GM18511 (cell line): ENCODE data around the gene TRMU.
"Not testable (repeated sequence)": the region's sequence is repeated elsewhere in the genome, so short reads cannot be mapped to it uniquely, and the experiment has no call there.

ENCODE experiments used
- ATAC-seq: cut with Tn5 transposase; IDR thresholded peaks from one replicate; pipeline ENCODE4 v1.9.1; 2021; ENCODE audit warnings: mild to moderate bottlenecking, moderate library complexity; ENCODE audit not compliant: unreplicated experiment

TRMU gene

GRCh38 chr22:46299101-46299500 is 36.4 kb upstream of the TRMU start:
- ATAC-seq = no peak

- ATAC-seq = no peak
Observed at GRCh38 chr22:46300491-46300890, 35.0 kb upstream of the TRMU start.

DNA sequence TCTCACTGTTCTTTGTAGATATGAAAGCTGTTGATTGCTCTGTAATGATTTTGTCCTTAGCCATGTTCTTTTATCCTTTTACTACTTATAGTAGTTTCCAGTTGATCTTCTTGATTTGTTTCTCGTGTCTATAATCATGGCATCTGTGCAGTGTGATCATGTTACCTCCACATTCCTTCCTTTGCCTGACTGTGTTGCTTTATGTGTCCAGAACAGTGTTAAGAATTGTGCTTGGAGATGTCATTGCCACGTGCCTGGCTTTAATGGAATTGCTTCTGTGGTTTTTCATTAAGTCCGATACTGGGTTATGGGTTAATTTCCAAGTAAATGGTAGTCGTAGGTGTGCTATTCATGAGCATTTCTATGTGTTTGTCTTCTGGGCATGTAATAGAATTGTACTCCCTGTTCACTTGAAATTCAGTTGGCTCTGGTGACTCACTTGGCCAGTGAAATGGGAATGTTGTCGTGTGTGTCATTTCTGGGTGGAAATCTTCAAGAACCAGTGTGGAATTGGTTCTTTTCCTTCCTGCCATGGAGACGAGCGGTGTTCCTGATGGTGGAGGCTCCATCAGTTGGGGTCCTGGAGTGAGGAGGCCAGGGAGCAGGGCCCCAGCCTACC is 32.1 kb upstream of the TRMU start:
- no peak for ATAC-seq

- no peak for ATAC-seq
Observed at GRCh38 chr22:46308283-46308988, 27.1 kb upstream of the TRMU start.

GRCh38 chr22:46309526-46310085 is 25.9 kb upstream of the TRMU start:
- ATAC-seq = no peak

DNA sequence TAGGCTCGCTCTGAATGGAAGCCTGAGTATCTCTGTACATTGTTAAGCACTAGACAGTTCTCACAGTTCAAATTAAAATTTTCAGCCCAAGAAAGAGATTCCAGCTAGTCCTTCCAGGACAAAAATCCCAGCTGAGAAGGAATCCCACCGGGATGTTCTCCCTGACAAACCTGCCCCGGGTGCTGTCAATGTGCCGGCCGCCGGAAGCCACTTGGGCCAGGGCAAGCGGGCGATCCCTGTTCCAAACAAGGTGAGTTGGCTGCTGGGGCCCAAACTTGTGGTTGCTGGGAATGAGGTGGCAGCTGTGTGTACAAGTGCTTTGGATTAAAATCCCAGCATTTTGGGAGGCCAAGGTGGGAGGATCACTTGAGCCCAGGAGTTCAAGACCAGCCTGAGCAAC is 23.5 kb upstream of the TRMU start:
- ATAC-seq = no peak

- ATAC-seq = not testable (repeated sequence)
Observed at GRCh38 chr22:46312848-46313247, 22.7 kb upstream of the TRMU start.

DNA sequence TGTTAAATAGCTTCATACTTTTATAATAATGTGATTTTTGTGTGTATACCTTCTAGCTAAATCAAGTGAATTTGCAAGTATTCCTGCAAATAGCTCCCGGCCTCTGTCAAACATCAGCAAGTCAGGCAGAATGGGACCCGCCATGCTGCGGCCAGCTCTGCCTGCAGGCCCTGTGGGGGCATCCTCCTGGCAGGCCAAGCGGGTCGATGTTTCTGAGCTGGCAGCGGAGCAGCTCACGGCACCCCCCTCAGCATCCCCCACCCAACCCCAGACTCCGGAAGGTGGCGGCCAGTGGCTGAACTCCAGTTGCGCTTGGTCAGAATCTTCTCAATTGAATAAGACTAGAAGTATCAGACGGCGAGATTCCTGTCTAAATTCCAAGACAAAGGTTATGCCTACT is 19.5 kb upstream of the TRMU start:
- no peak for ATAC-seq

- no peak for ATAC-seq
Observed at GRCh38 chr22:46317646-46318045, 17.9 kb upstream of the TRMU start.

DNA sequence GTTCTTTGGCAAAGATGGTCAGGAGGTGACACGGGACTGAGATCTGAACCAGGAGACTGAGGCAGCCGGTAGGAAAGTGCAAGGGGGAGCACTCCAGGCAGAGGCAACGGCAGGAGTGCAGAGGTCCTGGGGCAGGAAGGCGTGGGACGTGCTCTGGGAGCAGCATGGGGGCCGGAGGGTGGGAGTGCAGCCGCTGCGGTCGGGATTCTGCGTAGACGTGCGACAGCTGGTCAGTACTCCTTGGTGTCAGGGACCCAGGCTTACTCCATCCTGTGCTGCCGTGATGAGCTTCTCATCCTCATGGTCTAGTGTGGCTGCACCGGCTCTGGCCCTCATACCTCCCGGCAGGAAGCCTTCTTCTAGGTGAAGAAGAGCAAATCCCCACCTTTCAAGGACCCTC is 16.9 kb upstream of the TRMU start:
- no peak for ATAC-seq

DNA sequence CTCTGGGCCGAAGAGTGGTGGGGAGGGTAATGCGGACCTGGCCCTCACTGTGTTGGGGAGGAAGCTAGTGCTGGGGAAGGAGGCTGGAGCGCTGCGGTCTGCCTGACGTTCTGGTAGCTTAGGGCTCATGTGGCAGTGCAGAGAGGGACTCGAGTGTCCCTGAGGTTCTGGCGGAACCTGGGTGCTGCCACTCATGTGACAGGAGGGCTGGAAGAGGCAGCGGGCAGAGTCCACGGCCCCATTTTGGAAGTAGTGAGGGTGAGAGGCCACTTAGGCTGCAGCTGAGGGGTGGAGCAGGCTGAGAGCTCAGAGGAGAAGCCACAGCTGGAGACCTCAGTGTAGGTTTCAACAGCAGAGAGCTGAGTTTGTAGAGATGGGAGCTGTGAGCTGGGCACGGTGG is 16.2 kb upstream of the TRMU start:
- no peak for ATAC-seq

DNA sequence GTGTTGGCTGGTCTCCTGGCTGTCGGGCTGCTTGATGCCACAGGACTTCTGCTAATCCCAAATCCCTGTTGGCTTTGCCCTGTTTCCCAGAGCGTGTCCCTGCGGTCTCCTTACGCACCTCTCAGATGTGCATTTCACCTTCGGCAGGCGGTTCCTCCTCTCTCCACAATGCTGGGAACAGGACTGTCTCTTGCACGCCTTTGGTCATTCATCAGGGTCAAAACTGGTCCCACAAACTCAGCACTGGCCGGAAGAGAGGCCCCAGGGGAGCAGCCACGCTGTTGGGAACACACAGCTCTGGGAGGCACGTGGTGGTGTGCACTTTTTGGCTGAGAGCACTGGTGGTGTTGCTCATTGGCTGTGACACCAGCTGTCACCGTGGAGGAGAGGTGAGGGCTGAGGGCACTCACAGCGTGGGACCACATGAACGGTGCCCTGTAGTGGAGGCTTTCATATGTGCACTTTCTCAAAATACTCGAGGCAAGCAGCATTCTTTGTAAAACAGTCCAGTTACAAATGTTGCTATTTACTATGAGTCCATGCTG is 15.3 kb upstream of the TRMU start:
- ATAC-seq = no peak

DNA sequence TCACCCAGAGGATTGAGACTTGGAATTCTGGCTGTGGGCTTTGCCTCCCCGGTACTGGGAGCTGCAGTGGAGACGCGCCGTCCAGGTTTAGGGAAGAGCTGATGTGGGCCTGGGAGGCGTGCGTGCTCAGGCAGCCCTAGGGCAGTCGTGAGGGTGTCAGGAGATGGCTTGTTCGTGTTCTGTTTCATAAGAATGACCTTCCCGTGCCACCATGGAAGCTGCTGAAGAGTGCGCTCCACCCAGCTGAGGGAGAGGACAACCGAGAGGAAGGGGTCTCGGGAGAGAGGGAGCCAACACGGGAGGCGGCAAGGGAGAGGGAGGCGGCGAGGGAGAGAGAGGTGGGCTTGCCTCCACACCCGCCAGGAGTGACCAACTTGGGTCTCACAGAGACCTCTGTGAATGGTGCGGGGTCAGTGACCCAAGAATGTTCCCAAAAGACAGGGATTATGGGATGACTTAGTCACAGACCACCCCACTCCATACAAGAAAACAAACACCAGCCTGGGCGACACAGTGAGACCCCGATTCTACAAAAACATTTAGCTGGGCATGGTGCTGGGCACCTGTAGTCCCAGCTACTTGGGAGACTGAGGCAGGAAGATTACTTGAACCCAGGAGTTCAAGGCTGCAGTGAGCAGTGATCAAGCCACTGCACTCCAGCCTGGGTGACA is 14.7 kb upstream of the TRMU start:
- ATAC-seq = no peak

DNA sequence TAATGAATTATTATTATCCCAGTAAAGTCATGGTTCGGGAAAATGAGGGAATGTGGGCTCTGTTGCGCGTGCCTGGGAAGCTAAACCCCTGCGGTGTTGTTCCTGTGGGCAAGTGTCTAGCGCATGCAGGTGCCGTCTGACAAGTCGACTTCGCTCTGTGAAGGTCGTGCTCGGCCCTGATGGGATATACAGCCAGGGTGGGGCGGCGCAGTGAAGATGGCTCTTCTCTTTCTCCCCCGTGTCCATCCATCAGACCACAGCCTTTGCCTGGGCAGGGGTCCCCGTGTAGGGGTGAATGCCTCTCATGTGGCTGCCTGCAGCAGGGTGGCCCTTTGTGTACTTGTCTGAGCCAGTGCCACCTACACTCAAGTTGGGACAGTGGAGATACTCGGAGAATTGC is 12.8 kb upstream of the TRMU start:
- no peak for ATAC-seq

DNA sequence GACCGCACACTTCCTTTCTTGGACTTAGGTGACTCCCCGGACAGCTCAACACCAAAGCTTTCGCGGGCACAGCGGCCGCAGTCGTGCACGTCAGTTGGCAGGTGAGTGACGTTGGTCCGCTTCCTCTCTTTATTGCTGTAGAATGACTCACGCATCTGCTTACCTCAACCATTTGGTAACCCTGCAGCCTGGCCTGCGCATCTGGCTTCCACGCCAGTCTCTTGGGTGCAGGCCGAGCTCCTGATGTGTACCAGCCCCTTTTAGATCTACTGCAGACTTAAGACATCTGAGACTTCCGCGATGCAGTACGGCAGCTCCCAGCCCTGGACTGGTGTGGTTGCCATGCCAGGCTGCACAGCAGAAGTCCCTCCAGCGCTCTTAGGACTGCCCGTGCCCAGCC is 12.4 kb upstream of the TRMU start:
- ATAC-seq = no peak

DNA sequence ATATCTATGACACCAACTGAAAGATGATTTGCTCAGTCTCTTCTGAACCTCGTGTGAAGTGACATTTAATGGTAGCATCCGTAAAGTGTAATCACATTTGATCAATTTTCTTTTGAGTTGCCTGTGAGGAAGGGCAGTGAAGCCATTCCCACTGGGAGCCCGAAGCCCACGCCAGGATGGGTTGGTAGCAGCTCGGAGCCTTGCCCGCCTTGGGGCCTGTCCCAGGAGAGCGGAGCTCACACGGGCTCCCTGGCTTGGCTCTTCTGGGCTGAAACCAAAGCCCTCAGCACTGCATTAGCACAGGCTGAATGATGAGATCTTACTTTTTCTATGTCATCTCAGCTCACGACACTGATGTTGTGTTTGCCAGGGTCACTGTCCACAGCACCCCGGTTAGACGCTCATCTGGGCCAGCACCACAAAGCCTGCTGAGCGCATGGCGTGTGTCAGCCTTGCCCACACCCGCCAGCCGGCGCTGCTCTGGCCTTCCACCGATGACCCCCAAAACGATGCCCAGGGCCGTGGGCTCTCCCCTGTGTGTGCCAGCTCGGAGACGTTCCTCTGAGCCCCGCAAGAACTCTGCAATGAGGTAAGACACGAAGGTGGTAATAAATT is 9.3 kb upstream of the TRMU start:
- ATAC-seq = no peak

- ATAC-seq = no peak
Observed at GRCh38 chr22:46327691-46328465, 7.6 kb upstream of the TRMU start.

DNA sequence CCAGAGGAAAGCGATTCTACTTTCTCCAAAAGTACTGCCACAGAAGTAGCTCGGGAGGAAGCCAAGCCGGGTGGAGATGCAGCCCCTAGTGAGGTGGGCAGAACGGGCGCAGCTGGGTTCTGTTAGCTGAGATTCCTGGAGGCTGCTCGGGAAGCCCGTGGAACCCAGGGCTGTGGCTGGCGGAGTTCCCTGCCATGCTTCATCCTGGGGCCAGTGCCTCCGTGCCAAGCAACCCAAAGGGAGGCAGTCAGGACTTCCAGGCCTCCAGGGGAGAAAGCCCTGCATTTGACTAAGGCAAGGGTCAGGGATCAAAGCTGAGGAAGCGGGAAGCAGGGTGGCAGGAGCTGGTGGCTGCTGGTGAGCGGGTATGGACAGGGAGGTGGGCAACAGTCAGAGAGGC is 6.7 kb upstream of the TRMU start:
- ATAC-seq = no peak

GRCh38 chr22:46329616-46330015 is 5.9 kb upstream of the TRMU start:
- no peak for ATAC-seq

DNA sequence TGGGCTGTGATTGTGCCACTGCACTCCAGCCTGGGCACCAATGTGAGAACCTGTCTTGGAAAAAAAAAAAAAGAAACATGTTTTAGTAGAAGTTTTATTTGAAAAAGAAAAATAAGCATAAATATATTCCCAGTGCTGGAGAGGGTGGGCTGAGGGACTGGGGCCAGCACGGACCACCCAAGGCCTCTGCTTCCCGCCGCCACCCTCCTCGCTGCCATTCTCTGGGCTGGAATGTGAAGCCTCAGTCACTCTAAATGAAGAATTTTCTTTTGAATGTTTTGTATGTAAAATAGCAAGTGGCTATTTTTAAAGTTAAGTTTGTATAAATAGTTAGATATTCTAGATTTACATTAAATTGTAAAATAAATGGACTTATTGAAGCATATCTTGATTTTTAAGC is 5.1 kb upstream of the TRMU start:
- no peak for ATAC-seq

- no peak for ATAC-seq
Observed at GRCh38 chr22:46331496-46331895, 4.0 kb upstream of the TRMU start.
